Vagina (tissue), 2 donors: Measurements from ENCODE around the gene TCF23.

Experiments
- CTCF ChIP-seq, 3 experiments: fragments of 450-650 bp in 2 of 3; fragments of 200-600 bp in 1 of 3; sonication (generic) in 1 of 3; IDR thresholded peaks; one replicate each; pipeline ENCODE4 v1.5.1; 2017 to 2019; ENCODE audit warnings: antibody characterized with exemption in 3 of 3, mild to moderate bottlenecking in 2 of 3, moderate library complexity in 2 of 3
- POLR2A ChIP-seq, 2 donors: fragments of 450-650 bp; IDR thresholded peaks; one replicate each; pipeline ENCODE4 v1.6.1; 2017; ENCODE audit warnings: antibody characterized with exemption in 2 of 2, mild to moderate bottlenecking in 2 of 2, moderate library complexity in 2 of 2

- TF ChIP-seq CTCF (IDR thresholded peaks at IDR 0.05) = no peak
- no peak for TF ChIP-seq POLR2A (IDR thresholded peaks at IDR 0.05)
Measured at GRCh38 chr2:27198627-27199026, 49.8 kb downstream of the TCF23 start.
